WERI-Rb-1 (cell line): ENCODE results near the gene RBCK1.
"Not testable (repeated sequence)": the region's sequence is repeated elsewhere in the genome, so short reads cannot be mapped to it uniquely, and the experiment has no call there.

Experiments
- DNase-seq: peaks from one replicate; pipeline ENCODE4 v3.0.0-alpha.2; 2020
- H3K27ac ChIP-seq: fragments of 250-450 bp; sonication (Bioruptor Pico); 2 replicates; pipeline ENCODE4 v1.5.1; 2020; ENCODE audit warnings: mild to moderate bottlenecking, moderate library complexity
- H3K27me3 ChIP-seq: fragments of 250-450 bp; sonication (Bioruptor Pico); 2 replicates; pipeline ENCODE4 v1.5.1; 2021; ENCODE audit warnings: mild to moderate bottlenecking, low read depth, moderate library complexity; ENCODE audit not compliant: insufficient read depth, severe bottlenecking
- H3K36me3 ChIP-seq: fragments of 250-450 bp; sonication (Bioruptor Pico); 2 replicates; pipeline ENCODE4 v1.5.1; 2020; ENCODE audit warnings: mild to moderate bottlenecking, moderate library complexity
- H3K4me3 ChIP-seq: 2 replicates; pipeline ENCODE4 v1.5.1; 2011; ENCODE audit warnings: low read depth, mild to moderate bottlenecking, control low read depth, low read length
- H3K9me3 ChIP-seq: fragments of 250-450 bp; sonication (Bioruptor Pico); 2 replicates; pipeline ENCODE4 v1.5.1; 2021; ENCODE audit warnings: mild to moderate bottlenecking, moderate library complexity; ENCODE audit not compliant: severe bottlenecking
- CTCF ChIP-seq: IDR thresholded peaks from 2 replicates; pipeline ENCODE4 v1.5.1; 2011; ENCODE audit warnings: low read depth, mild to moderate bottlenecking, control low read depth, inconsistent platforms, low read length

Gene RBCK1

GRCh38 chr20:440636-441035 is 32.5 kb downstream of the RBCK1 start:
- Histone ChIP-seq H3K27ac (no peak overlapping the region), H3K4me3 (no peak overlapping the region), H3K36me3 (peaks cover 95% of the 10 kb centered on the region), H3K27me3 (no peaks in the 10 kb centered on the region), H3K9me3 (no peaks in the 10 kb centered on the region)
- no peak for DNase-seq
- TF ChIP-seq CTCF: no peak

- Histone ChIP-seq H3K9me3 (no peaks in the 10 kb centered on the region), H3K27ac (no peak overlapping the region), H3K4me3 (no peak overlapping the region), H3K27me3 (no peaks in the 10 kb centered on the region), H3K36me3 (peaks cover 89% of the 10 kb centered on the region)
- no peak for TF ChIP-seq CTCF
- DNase-seq: no peak
Measured at GRCh38 chr20:443223-443775, 35.2 kb downstream of the RBCK1 start.

- Histone ChIP-seq H3K27ac (no peak overlapping the region), H3K36me3 (peaks cover 81% of the 10 kb centered on the region)
- no peak for TF ChIP-seq CTCF
Measured at GRCh38 chr20:444117-444516, 36.0 kb downstream of the RBCK1 start.

GRCh38 chr20:444862-445426 is 36.8 kb downstream of the RBCK1 start:
- H3K27me3 ChIP-seq: no peaks in the 10 kb centered on the region
- H3K36me3 ChIP-seq: peaks cover 73% of the 10 kb centered on the region
- H3K4me3 ChIP-seq: no peak overlapping the region
- DNase-seq: no peak
- no peak for TF ChIP-seq CTCF
- no peak overlapping the region for H3K27ac ChIP-seq
- H3K9me3 ChIP-seq: no peaks in the 10 kb centered on the region

More at GRCh38 chr20:444117-444516, 36.0 kb downstream of the RBCK1 start:
- H3K9me3 ChIP-seq: no peaks in the 10 kb centered on the region
- DNase-seq: no peak
- no peak overlapping the region for H3K4me3 ChIP-seq
- no peaks in the 10 kb centered on the region for H3K27me3 ChIP-seq

GRCh38 chr20:445514-446336 is 37.6 kb downstream of the RBCK1 start:
- Histone ChIP-seq H3K27me3 (no peaks in the 10 kb centered on the region), H3K27ac (no peak overlapping the region)
- no peak for DNase-seq

GRCh38 chr20:452021-452420 is 43.9 kb downstream of the RBCK1 start:
- not testable (repeated sequence) for H3K27me3 ChIP-seq, DNase-seq

More at GRCh38 chr20:445514-446336, 37.6 kb downstream of the RBCK1 start:
- H3K4me3 ChIP-seq: no peak overlapping the region
- TF ChIP-seq CTCF: no peak
- H3K36me3 ChIP-seq: peaks cover 65% of the 10 kb centered on the region
- H3K9me3 ChIP-seq: no peaks in the 10 kb centered on the region

More at GRCh38 chr20:452021-452420, 43.9 kb downstream of the RBCK1 start:
- H3K36me3 ChIP-seq: peaks cover 18% of the 10 kb centered on the region
- not testable (repeated sequence) for H3K4me3 ChIP-seq, H3K9me3 ChIP-seq, H3K27ac ChIP-seq
